GM21390 (cell line): ENCODE data around the gene STK11.
A peak's percentile ranks its signal among the peaks of the same experiment; 100 is the strongest.

Source experiments
- ATAC-seq: cut with Tn5 transposase; IDR thresholded peaks from one replicate; pipeline ENCODE4 v1.9.1; 2021; ENCODE audit not compliant: unreplicated experiment

Gene STK11

DNA sequence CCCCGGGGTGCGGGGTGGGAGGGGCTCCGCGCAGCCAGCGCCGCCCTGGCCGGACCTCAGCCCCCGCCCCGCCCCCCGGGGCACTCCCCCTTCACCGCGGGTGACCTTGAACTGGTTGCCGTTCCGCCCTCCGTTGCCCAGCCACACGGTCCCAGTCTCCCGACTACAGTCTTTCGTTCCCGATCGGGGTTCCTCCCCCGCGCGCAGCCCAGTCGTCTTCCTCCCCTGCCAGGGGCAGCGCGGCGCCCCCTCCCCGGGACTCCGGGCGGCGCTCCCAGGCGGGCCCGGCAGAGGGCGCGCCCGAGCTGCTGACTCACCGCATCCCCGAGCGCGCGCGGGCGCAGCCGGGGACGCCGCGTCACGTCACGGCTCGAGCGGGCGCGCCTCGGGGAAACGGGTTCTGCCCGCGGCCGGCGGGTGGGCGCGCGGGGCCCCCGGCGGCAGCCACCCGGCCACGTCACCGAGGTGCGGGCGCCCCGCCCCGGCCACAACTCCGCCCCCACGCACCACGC is 43.3 kb downstream of the STK11 start:
- ATAC-seq: no peak

DNA sequence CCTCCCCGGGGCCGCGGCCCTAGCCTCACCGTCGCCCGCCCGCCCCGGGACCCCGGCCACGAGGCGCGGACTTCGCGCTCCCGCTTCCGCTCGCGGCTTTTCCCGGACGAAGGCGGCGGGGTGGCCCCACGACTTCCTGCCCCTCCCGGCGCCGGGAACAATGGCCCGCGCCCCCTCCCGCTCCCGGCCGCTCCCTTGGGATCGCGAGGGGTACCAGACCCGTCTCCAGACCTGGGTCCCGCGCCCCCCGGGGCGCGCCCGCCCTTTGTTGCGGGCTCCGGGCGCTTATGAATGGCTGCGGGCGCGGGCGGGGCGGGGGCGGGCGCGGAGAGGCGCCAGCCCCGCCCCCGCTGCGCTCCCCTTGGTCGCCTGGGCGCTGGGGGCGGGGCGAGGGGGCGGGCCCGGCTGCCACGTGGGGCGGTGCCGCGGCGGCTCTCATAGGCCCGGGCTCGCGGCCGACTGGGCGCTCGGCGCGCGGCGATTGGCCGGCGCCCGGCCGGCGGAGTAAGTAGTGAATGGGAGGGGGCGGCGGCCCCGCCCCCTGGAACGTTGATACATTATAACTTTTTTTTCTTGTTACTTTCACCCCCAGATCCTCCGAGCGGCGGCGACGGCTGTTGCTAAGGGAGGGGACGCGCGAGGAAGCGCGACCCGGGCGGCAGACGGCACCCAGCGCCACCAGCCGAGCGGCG is 43.9 kb downstream of the STK11 start:
- ATAC-seq: peak; percentile 35

DNA sequence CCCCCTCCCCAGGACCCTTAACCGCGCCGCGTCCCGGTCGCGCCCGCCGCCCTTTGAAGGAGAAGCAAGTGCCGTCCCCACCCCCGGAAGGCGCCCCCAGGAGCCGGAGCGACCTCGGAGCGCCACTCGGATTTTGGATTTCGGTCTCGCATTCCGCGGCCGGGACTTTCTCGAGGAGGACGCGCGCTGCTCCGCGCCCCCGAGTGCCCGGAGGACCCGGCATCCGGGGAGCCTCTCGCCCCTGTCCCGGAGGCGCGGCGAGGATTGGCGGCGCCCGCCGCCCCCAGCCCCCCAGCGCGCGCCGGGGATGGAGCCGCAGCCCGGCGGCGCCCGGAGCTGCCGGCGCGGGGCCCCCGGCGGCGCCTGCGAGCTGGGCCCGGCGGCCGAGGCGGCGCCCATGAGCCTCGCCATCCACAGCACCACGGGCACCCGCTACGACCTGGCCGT is 44.4 kb downstream of the STK11 start:
- ATAC-seq: no peak

DNA sequence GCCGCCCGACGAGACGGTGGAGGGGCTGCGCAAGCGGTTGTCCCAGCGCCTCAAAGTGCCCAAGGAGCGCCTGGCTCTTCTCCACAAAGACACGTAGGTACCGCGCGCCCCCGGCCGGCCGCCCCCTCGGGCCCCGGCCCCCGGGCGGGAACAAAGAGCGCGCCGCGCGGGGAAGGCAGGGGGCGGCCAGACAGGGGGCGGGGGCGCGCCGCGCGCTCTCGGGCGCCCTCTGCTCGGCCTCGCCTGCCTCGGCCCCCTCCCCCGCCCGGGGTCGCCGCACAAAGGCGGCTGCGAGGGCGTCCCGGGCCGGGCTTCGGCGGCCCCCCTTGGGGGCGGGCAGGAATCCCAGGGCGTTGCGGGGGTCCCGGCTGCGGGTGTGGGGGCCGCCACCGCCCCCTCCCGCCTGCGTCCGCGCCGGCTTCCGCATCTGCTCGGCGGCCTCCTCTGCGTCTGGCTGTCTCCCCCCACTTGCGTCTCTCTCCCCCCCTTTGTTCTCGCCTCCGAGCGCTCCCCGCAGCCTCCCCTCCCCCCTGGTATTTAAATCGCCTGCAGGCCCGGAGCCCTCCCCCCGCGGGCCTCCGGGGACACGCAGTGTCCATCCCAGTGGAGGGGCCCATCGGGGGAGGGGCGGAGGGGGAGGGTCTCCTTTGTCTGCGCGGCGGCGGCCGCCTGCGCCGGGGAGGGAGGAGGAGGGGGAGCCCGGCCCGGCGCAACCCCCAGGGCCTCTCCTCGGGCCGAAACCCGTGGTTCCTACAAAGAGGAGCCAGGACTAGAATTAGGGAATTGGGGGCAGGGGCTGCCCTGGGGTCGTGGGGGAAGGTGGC is 45.1 kb downstream of the STK11 start:
- no peak for ATAC-seq

DNA sequence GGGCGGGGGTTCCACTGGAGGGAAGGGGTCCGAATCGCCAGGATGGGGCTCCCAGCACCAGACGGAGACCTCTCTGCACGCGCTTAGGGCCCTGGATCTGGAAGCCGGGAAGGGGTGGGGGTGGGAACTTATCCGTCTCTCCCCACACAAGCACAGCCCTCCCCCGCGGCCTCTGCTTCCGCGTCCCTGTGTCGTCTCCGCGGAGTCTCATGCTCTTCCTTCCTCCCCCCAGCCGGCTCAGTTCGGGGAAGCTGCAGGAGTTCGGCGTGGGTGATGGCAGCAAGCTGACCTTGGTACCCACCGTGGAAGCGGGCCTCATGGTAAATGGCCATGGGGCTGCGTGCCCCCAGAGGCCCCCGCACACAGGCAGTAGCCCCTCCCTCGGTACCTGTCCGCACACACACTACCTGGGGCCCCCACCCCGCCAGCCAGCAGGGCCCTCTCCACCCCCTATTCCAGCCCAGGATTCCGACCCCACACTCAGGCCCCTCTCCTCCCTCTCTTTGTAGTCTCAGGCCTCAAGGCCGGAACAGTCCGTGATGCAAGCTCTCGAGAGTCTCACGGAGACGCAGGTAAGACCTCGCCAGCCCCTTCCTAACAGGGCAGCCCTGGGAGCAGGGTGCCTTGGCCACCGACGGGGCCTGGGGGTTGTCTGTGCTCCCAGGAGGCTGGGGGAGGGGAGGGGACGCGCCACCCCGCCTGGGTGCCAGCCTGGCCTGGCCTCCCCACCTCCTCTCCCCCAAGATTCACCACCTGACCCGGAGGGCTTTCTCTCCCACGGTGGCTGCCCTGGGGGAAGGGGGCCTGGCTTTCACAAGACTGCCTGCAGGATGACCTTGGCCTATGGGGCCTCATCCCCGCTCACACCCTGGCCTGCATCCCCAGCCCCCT is 46.0 kb downstream of the STK11 start:
- ATAC-seq: no peak

DNA sequence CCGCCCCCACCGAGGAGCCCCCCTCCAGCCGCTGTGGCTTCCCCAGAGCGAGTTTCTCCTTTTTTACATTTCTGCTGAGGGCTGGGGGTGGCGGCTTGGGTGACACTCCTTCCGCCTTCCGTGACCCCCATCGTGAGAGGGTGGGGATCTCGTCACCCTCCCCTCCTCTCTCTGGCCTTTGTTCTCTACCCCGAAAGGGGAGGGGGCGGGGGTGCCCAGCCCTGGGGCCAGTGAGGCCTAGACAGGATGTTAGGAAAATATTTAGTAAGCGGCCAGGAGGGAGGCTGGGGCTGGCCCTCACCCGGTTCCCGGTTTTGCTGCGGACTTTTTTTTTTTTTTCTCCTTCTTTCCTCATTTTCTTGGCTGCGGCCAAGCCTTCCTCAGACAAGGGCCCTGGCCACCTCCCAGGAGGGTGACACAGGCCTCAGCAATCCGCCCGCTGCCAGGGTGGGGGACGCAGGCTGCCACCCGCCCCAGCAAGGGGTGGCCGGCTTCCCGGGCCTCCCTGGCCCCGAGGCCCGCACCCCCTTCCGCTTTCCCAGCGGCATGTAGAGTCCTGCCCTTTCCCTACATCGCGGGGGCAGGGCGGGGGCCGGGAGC is 46.7 kb downstream of the STK11 start:
- no peak for ATAC-seq

DNA sequence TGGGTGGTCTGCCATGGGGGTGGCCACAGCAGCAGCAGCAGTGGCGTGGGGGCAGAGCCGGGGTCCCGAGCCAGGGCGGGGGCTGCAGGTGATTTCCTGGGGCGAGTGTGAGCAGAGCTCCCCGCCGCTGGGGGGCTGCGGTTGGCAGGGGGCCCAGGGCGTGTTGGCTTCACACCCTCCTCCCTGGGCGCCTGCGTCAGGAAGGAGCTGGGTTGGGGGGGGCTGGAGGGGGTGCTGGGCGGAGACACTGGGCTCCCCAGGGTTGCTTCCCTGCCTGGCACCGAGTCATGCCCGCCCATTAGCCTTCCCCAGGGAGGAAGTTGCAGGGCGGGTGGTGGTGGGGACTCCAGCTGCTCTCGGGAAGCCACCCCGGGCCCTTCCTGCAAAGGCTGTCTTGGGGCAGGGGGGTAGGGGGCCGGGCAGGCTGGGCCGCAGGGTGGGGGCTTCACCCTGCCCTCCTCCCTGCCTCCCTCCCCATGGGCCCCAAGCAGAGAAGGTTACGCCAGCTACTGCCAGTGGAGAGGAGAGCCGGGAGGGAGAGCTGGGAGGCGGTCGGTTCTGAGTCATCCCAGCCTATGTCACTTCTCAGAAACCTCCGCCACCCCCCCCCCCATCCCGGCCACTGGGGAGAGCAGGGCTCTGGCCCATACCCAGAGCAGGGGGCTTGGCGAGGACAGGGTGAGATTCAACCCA is 47.4 kb downstream of the STK11 start:
- no peak for ATAC-seq

DNA sequence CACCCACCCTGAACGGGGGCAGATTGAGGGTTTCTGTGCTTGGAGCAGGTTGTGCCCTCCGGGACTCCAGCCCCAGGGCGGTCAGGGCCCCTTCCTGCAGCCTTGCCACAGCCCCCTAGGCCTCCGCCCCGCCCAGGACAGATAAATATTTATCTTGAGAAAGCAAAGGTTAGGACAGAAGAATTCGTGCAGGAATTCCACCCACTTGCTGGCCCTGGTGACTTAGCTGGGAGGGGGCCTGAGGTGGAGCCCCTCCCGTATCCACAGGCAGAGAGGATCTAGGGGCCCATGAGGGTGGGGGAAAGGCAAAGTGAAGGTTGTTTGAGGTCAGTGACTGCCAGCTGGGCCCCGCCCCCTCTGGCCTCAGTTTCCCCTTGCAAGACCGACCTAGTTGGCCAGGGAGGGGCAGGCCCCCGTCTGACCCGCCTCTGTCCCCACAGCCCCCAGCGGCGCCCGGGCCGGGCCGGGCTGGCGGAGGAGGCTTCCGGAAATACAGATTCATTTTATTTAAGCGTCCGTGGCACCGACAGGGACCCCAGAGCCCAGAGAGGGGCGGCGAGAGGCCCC is 48.0 kb downstream of the STK11 start:
- no peak for ATAC-seq

DNA sequence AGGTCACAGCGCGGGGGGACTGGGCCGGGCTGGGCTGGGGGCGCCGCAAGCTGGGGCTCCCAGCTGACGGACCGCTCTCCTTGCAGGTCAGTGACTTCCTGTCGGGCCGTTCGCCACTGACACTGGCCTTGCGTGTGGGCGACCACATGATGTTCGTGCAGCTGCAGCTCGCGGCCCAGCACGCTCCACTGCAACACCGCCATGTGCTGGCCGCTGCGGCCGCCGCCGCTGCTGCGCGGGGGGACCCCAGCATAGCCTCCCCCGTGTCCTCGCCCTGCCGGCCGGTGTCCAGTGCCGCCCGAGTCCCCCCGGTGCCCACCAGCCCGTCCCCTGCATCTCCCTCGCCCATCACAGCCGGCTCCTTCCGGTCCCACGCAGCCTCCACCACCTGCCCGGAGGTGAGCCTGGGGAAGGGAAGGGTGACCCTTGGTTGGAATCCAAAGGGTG is 48.5 kb downstream of the STK11 start:
- ATAC-seq: no peak

DNA sequence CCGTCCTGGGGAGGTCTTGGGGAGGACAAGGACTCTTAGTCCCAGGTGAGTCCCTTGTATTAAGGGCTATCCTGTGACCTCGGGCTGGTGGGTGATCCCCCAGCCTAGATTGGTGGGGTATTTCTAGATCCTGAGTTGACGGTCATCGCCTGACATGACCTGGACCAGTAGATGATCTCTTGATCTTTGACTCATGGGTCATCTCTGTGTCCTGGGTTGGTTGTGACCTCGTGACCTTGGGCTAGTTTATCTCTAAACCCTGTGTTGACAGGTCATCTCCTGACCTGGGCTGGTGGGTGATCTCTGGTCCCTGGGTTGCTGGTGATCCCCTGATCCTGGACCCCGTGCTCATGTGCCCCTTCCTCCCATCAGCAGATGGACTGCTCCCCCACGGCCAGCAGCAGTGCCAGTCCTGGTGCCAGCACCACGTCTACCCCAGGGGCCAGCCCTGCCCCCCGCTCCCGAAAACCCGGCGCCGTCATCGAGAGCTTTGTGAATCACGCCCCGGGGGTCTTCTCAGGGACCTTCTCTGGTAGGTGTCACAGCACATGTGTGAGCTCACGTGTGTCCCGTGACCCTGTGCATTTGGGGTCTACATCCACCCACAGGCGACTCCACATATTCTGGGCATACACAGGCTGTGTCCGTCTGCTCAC is 49.1 kb downstream of the STK11 start:
- ATAC-seq: no peak

DNA sequence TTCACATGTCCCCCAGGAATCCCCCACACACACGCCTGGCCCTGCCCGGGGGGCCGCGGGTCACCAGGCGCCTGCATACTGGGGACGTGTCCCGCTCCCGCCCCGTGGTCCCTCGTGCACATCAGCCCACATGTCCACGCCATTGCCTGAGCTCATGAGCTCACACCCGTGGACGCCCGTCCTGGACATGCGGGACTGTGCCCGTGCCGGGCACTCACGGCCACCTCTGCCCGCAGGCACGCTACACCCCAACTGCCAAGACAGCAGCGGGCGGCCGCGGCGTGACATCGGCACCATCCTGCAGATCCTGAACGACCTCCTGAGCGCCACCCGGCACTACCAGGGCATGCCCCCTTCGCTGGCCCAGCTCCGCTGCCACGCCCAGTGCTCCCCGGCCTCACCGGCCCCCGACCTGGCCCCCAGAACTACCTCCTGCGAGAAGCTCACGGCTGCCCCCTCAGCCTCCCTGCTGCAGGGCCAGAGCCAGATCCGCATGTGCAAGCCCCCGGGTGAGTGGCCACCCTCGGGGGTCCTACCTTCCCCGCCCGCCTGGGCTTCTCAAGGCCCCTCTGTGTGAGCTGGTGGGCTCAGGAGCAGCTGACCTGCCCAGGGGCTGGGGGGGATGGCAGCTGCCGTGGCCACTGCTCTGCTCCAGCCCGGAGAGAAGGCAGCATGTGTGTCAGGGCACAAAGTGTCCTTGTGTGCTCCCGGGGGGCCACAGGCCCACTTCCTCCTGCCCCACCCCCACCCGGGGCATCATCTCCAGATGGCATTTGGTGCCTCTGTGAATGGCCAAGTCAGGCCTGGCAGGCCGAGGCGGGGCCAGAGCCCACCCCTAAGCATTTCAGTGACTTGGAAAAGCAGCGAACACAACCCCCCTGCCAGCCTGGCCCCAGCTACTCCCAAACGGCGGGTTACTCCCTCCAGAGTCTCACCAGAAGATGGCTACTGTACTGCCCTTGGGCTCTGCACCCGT is 49.9 kb downstream of the STK11 start:
- ATAC-seq: no peak

DNA sequence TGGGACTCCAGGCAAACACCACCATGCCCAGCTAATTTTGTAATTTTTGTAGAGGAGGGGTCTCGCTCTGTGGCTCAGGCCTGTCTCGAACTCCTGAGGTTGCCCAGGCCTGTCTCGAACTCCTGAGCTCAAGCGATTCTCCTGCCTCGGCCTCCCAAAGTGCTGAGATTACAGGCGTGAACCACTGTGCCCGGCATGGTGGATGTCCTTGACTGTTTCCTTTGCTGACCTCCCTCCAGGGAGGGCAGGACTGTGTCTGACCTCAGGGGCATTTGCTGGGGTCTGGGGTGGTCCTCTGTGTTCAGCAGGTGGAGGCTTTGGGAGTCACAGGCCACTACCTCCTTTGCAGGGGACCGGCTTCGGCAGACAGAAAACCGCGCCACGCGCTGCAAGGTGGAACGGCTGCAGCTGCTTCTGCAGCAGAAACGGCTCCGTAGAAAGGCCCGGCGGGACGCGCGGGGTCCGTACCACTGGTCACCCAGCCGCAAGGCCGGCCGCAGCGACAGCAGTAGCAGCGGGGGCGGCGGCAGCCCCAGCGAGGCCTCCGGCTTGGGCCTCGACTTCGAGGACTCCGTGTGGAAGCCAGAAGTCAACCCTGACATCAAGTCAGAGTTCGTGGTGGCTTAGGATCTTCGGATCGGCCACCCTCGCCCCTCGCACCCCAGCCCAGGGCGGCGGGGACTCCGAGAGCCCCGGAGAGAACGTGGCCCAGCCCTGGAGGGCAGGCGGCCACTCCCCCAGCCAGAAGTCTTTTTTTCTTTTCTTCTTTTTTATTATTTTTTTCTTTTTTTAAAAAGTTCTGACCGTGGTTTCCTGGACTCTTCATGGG is 51.3 kb downstream of the STK11 start:
- no peak for ATAC-seq

DNA sequence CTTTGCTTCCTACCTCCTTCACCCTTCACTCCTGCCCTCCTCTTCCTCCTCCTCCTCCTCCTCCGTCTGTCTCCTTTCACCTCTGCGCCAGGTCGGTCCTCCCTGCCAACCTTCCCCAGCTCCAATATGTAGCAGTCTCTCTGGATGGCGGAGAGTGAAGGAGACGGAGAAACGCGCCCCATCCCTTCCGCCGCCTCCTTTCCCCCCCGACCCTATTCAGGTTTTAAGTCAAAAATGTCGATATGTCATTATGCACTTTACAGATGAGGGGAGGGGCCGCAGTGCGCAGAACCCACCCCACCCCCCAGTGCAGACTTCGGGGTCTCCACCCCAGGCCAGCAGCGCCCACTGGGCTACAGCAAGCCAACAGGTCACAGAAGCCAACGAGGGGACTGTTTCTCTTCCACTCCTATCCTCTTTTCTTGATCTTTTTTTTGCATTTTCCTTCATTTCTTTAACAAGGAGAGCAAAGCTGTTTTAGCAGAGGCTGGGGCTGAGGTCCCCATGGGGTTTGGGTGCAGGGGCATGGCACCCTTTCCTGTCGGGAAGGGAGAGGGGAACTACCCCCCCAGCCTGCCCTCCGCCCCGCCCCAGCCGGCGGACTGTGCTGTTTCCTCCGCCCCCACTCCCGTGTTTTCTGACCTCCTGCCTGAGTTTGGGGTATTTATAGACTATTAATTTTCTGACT is 52.0 kb downstream of the STK11 start:
- ATAC-seq: no peak

DNA sequence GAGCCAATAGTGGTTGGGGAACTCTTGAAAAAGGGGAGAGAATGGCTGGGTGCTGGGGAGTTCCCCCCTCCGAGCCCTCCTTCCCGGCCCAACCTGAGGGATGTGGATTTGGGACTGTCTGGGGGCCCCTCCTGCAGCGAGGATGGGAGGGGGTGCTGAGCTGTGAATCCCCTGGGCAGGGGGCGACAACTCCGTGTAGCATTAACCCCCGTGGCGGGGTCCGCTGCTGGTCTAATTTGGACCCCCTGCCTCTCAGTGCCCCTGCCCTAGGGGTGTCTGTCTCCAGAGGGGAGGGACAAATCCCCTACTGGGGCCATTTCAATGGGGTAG is 52.5 kb downstream of the STK11 start:
- no peak for ATAC-seq

DNA sequence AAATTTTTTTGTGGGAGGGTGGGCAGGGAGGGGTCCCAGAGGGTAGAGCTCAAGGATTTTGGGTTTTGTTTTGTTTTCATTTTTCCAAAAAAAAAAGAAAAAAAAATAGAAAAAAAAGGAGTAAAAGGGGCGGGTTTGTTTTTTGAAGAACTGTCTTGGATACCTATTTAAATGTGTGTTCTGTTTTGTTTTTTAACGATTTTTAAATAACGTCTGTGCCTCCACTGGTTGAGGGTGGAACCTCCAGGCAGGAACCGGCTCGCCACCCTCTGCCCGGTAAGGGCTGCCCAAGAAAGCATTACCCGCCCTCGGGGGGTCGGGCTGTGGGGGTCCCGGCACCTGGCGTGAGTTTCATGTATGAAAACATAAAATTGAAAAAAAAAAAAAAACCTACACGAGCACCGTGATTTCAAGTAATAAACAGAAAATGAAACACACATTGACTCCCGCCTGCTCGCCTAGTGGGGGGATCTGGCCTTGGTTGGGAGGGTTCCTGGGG is 53.2 kb downstream of the STK11 start:
- no peak for ATAC-seq

DNA sequence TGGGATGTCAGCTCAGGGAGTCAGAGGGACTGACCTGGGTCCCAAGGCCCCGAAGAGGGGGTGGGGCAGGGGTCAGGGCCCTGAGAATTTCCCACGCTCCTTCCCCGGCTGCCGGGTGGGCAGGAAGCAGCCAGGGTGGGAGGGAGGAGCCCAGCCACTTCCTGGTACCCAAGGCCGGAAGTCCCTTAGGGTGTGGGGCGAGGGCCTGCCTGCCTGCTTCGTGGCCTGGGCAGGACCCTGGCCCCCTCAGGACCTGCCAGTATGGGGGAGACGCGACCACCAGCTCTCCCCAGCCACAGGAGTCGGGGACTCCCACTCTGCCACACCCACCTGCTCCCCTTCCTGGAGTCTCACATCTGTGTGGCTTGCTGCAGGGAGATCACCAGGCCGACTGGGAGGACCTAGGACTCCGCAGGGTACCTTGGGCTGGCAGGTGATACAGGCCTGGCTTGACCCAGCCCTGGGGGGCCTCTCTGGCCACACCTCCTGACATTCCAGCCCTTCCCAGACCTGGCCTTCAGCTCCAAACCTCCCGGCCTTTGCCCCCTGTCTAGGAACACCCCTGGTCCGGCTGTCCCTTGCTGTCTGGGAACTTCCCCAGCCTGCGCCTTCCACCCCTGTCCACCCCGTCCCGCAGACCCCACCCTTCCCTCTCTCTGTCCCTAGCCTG is 53.8 kb downstream of the STK11 start:
- ATAC-seq: no peak
